K562 (cell line): ENCODE measurements around the gene HDAC6. TPM values are rescaled to one million over a fixed set of nuclear protein-coding genes. Genes with fewer than 3 reads are reported as not detected.

Source experiments
- ARID4B ChIP-seq: sonication (generic); formaldehyde crosslinking; IDR thresholded peaks from 2 replicates; pipeline ENCODE4 v1.8.0; 2022; ENCODE audit warnings: mild to moderate bottlenecking, missing genetic modification reagents
- E2F8 ChIP-seq: fragments of 450-650 bp; IDR thresholded peaks from 2 replicates; pipeline ENCODE4 v1.7.1; 2018; ENCODE audit warnings: mild to moderate bottlenecking, low read depth; ENCODE audit not compliant: partially characterized antibody
- HES1 ChIP-seq: fragments of 450-650 bp; IDR thresholded peaks from 2 replicates; pipeline ENCODE4 v1.6.1; 2016; ENCODE audit warnings: low read depth, mild to moderate bottlenecking, moderate library complexity
- PBX2 ChIP-seq, 2 experiments: IDR thresholded peaks in 1 of 2; conservative IDR thresholded peaks in 1 of 2; 2 replicates each; pipeline ENCODE4 v1.6.1; 2016; ENCODE audit warnings: low read depth in 2 of 2, mild to moderate bottlenecking in 1 of 2, missing compliant biosample characterization in 1 of 2, missing genetic modification characterization in 1 of 2, moderate library complexity in 1 of 2
- SIN3A ChIP-seq, 2 experiments: fragments of 150-350 bp in 1 of 2; IDR thresholded peaks; 2 replicates each; pipeline ENCODE4 v1.6.1; 2011 to 2016; ENCODE audit warnings: borderline replicate concordance in 2 of 2, low read depth in 2 of 2, low read length in 2 of 2, mild to moderate bottlenecking in 2 of 2, moderate library complexity in 2 of 2; ENCODE audit not compliant: control insufficient read depth in 1 of 2
- TRIM24 ChIP-seq, 2 experiments: fragments of 450-650 bp; IDR thresholded peaks; 2 replicates each; pipeline ENCODE4 v1.6.1; 2016
- ZBTB11 ChIP-seq, 3 experiments: fragments of 200-800 bp in 1 of 3; fragments of 250-450 bp in 1 of 3; fragments of 450-650 bp in 1 of 3; sonication (Bioruptor Pico) in 1 of 3; sonication (Bioruptor generic) in 1 of 3; formaldehyde crosslinking in 1 of 3; IDR thresholded peaks; 2 replicates each; pipeline versions ENCODE4 v1.6.1 to v1.8.0; 2016 to 2022; ENCODE audit warnings: mild to moderate bottlenecking in 2 of 3, missing genetic modification characterization in 2 of 3, missing compliant biosample characterization in 1 of 3, moderate library complexity in 1 of 3
- ZBTB7A ChIP-seq: IDR thresholded peaks from 2 replicates; pipeline ENCODE4 v1.6.1; 2011; ENCODE audit warnings: low read depth, mild to moderate bottlenecking, low read length, moderate library complexity, borderline replicate concordance; ENCODE audit not compliant: control insufficient read depth
- polyA plus RNA-seq, 8 experiments: library from polyadenylated mRNA; depleted of rRNA in 4 of 8; stranded (reverse) in 5 of 8; unstranded in 3 of 8; fragments of >200 nt; fragmentation: Nextera tagmentation in 2 of 8; fragmentation: Illumina TruSeq in 1 of 8; extraction: Ambion mirVana in 2 of 8; extraction: Trizol in 1 of 8; gene quantifications; 2 replicates each; pipeline versions ENCODE4 v1.2.1 to v1.2.3, GENCODE V29; 2011 to 2014; ENCODE audit warnings: inconsistent platforms in 1 of 8, missing spikeins in 1 of 8
- total RNA-seq, 7 experiments: library from RNA; depleted of rRNA in 6 of 7; stranded (reverse); fragments of >200 nt in 6 of 7; fragmentation: Illumina TruSeq in 2 of 7; extraction: Trizol in 2 of 7; gene quantifications; 2 replicates each; pipeline versions ENCODE4 v1.2.1 to v1.2.3, GENCODE V29; 2011 to 2021; ENCODE audit warnings: low replicate concordance in 1 of 7

Gene HDAC6
- total and polyA plus RNA-seq, 9 of the 15 experiments (the other 6 are each of a cell fraction or from before 2014, with no cell fraction given) = 29.9 to 101 (median 71.2) TPM

GRCh38 chrX:48800574-48801279, 1.1 kb upstream of the HDAC6 start (continued):
- TF ChIP-seq ZBTB11 (CRISPR knock-in tag; IDR thresholded peaks at IDR 0.05) (peak in 1 of 3 experiments; percentile 75; a peak in 2 of 6 replicates), HES1 (peak; percentile 81), SIN3A (IDR thresholded peaks at IDR 0.05; ENCODE audit: borderline replicate concordance in 2 of 2, control insufficient read depth in 1 of 2, low read depth in 2 of 2, low read length in 2 of 2) (peak in 1 of 2 experiments; percentile 10; a peak in 2 of 4 replicates), TRIM24 (IDR thresholded peaks at IDR 0.05) (peak; percentile 90 to 94), ARID4B (CRISPR knock-in tag) (no peak), ZBTB7A (peak; percentile 63; the same call in 1 of the 2 replicates), PBX2 (CRISPR knock-in tag; IDR thresholded peaks at IDR 0.05; ENCODE audit: low read depth) (peak; percentile 58), PBX2 (tag; conservative IDR thresholded peaks at IDR 0.05; ENCODE audit: low read depth) (peak; percentile 98), E2F8 (peak; percentile 56)
